ENCODE results near the gene NPR3. TPM values are rescaled to one million over a fixed set of nuclear protein-coding genes. Genes with fewer than 3 reads are reported as not detected.

NPR3 gene
- total and polyA plus RNA-seq, 10 donors: 0.30 to 52.4 (median 14.3) TPM

DNA sequence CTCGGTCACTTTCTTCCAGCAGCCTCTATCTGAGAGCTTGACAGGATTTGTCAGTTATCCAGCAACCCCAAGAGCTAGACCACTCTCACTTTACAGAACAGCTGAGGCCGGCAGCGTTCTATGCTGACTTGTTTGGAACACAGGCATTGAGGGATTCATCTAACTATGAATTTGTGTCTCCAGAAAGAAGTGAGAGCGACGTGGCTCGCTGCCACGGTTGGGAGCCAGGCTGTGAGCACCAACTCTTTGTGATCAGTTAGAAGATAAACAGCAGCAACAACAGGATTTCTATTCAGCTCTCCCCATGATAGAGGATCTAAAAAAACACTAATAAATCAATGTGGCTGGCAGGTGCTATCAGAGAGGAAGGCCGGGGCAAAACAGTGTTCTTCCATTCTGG, 58.6 kb downstream of the NPR3 start:
- 83 to 93% (median 86%) methylated on average over 8 of the region's 8 CpGs for WGBS, 5 donors
- no peaks in the 10 kb centered on the region for H3K36me3 ChIP-seq
- no peaks in the 10 kb centered on the region for H3K9me3 ChIP-seq
- H3K27ac ChIP-seq: no peak overlapping the region
- H3K4me3 ChIP-seq: no peak overlapping the region
- no peaks in the 10 kb centered on the region for H3K4me1 ChIP-seq
- TF ChIP-seq POLR2A (IDR thresholded peaks at IDR 0.05) (no peak), POLR2AphosphoS5 (IDR thresholded peaks at IDR 0.05) (no peak), CTCF (IDR thresholded peaks at IDR 0.05 in 8 of 11, conservative IDR thresholded peaks at IDR 0.05 in 3 of 11) (no peak)
- intact Hi-C loops (cut with DNase I; ENCODE audit: low total_unique reads): no loop called here
- DNase-seq: no peak
- H3K27me3 ChIP-seq (replicated peaks in 1 of 7): peaks cover 0 to 6% (median 0%) of the 10 kb centered on the region in 7 donors

DNA sequence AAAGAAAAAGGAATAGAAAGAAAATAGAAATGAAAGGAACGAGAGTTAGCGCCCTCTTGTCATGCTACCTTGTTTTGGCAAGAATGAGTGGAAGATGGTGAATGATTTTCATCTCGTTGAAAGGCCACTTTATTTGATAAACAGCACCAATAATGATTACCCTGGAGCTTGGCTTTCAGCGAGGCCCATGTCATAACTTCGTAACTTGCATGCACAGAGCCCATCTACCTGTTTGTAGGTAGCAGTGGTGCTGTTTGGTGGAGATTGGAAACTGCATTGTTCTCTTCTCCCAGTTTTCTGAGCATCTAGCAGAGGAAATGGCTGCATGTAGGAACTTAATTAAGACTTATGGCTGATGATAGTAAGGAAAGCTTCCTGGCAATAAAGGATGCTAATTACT, 59.3 kb downstream of the NPR3 start:
- Histone ChIP-seq H3K4me1 (no peaks in the 10 kb centered on the region), H3K4me3 (no peak overlapping the region), H3K9me3 (no peaks in the 10 kb centered on the region), H3K27ac (no peak overlapping the region), H3K27me3 (replicated peaks in 1 of 7) (peaks cover 0 to 6% (median 0%) of the 10 kb centered on the region in 7 donors), H3K36me3 (no peaks in the 10 kb centered on the region)
- no peak for TF ChIP-seq POLR2AphosphoS5 (IDR thresholded peaks at IDR 0.05)
- TF ChIP-seq CTCF (IDR thresholded peaks at IDR 0.05 in 8 of 11, conservative IDR thresholded peaks at IDR 0.05 in 3 of 11): no peak
- no peak for TF ChIP-seq POLR2A (IDR thresholded peaks at IDR 0.05)
- no peak for DNase-seq
- WGBS, 5 donors: 81 to 93% (median 89%) methylated on average over 5 of the region's 5 CpGs
- intact Hi-C loops (cut with DNase I; ENCODE audit: low total_unique reads): no loop called here

DNA sequence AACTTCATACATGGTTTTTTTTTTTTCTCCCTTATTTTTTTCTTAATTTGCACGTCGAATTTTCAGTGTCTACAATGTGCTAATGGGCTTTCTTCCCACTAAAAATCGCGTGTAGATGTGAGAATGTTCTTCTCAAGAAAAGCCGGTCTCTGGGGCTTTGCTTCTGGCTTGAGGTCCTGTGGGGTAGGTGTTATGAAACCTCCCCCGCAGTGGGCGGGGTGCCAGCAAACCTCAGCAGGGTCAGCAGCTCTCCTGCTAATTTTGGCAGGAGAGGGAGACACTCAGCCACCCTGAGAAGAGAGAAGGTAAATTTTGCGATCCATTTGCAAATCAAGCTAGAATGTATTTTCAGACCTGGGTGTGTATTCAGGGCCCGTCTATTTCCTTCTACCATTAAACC, 59.9 kb downstream of the NPR3 start:
- H3K27ac ChIP-seq: no peak overlapping the region
- H3K9me3 ChIP-seq: no peaks in the 10 kb centered on the region
- intact Hi-C loops (cut with DNase I; ENCODE audit: low total_unique reads): no loop called here
- DNase-seq: no peak
- no peaks in the 10 kb centered on the region for H3K36me3 ChIP-seq
- 87 to 95% (median 91%) methylated on average over 9 of the region's 9 CpGs for WGBS, 5 donors
- TF ChIP-seq POLR2A (IDR thresholded peaks at IDR 0.05): no peak
- no peak for TF ChIP-seq CTCF (IDR thresholded peaks at IDR 0.05 in 8 of 11, conservative IDR thresholded peaks at IDR 0.05 in 3 of 11)
- no peak for TF ChIP-seq POLR2AphosphoS5 (IDR thresholded peaks at IDR 0.05)
- no peak overlapping the region for H3K4me3 ChIP-seq
- peaks cover 0 to 1% (median 0%) of the 10 kb centered on the region in 7 donors for H3K27me3 ChIP-seq (replicated peaks in 1 of 7)
- no peaks in the 10 kb centered on the region for H3K4me1 ChIP-seq

GRCh38 chr5:32773944-32774343, 62.8 kb downstream of the NPR3 start:
- DNase-seq: no peak
- 79 to 96% (median 87%) methylated on average over 1 of the region's 1 CpG for WGBS, 5 donors
- H3K27ac ChIP-seq: no peak overlapping the region
- no peaks in the 10 kb centered on the region for H3K27me3 ChIP-seq (replicated peaks in 1 of 7)
- H3K36me3 ChIP-seq: no peaks in the 10 kb centered on the region
- H3K9me3 ChIP-seq: no peaks in the 10 kb centered on the region
- H3K4me1 ChIP-seq: no peaks in the 10 kb centered on the region
- TF ChIP-seq POLR2A (IDR thresholded peaks at IDR 0.05) (no peak), POLR2AphosphoS5 (IDR thresholded peaks at IDR 0.05) (no peak), CTCF (IDR thresholded peaks at IDR 0.05 in 8 of 11, conservative IDR thresholded peaks at IDR 0.05 in 3 of 11) (no peak)
- intact Hi-C loops (cut with DNase I; ENCODE audit: low total_unique reads): no loop called here
- no peak overlapping the region for H3K4me3 ChIP-seq

Measured in spleen (tissue), 11 donors.